IMR-90 (cell line): ENCODE results near the gene SVOPL. TPM values are rescaled to one million over a fixed set of nuclear protein-coding genes. Genes with fewer than 3 reads are reported as not detected.

Source experiments
- ATAC-seq: fragments of 200-7000 bp; cut with Tn5 transposase; 2 replicates; pipeline ENCODE4 v1.9.1; 2020; ENCODE audit warnings: low read depth, mild to moderate bottlenecking, moderate library complexity
- BruUV-seq: library from RNA; stranded (reverse); fragments of 400-500 nt; replicated peaks from 2 replicates; lab custom pipeline; 2021; lab: Mats Ljungman, UMichigan
- CTCF ChIA-PET: fragments of 300-600 bp; formaldehyde crosslinking; extraction: SDS; loops from one replicate; lab custom pipeline; 2021; ENCODE audit warnings: antibody characterized with exemption; lab: Yijun Ruan, JAX
- POLR2A ChIA-PET: fragments of 300-600 bp; sonication (Branson Sonifier 250); formaldehyde crosslinking; loops from one replicate; lab custom pipeline; 2022; ENCODE audit warnings: antibody characterized with exemption; ENCODE audit not compliant: unreplicated experiment; lab: Charles Lee
- DNase-seq: peaks from one replicate; pipeline ENCODE4 v3.0.0; 2013
- H2AFZ ChIP-seq: replicated peaks from 2 replicates; pipeline ENCODE3; 2013; ENCODE audit warnings: low read length, mild to moderate bottlenecking; ENCODE audit not compliant: poor library complexity
- H2AK5ac ChIP-seq: 2 replicates; pipeline ENCODE4 v1.6.1; 2013; ENCODE audit warnings: low read depth, low read length, inconsistent platforms
- H2AK9ac ChIP-seq: replicated peaks from 2 replicates; pipeline ENCODE3; 2013; ENCODE audit warnings: mild to moderate bottlenecking, low read depth, low read length, moderate library complexity; ENCODE audit not compliant: poor library complexity
- H2BK120ac ChIP-seq: 2 replicates; pipeline ENCODE4 v1.6.1; 2013; ENCODE audit warnings: low read depth, low read length, inconsistent platforms
- H2BK15ac ChIP-seq: 3 replicates; pipeline ENCODE4 v1.6.1; 2013; ENCODE audit warnings: low read depth, low read length, inconsistent platforms
- H2BK20ac ChIP-seq: 2 replicates; pipeline ENCODE4 v1.6.1; 2013; ENCODE audit warnings: low read depth, mild to moderate bottlenecking, inconsistent platforms, low read length, moderate library complexity
- H2BK5ac ChIP-seq: 2 replicates; pipeline ENCODE4 v1.6.1; 2013; ENCODE audit warnings: mild to moderate bottlenecking, low read depth, low read length, inconsistent platforms; ENCODE audit not compliant: poor library complexity, severe bottlenecking
- H3K14ac ChIP-seq: replicated peaks from 2 replicates; pipeline ENCODE4 v1.6.1; 2013; ENCODE audit warnings: low read depth, low read length, inconsistent platforms
- H3K18ac ChIP-seq: 2 replicates; pipeline ENCODE4 v1.6.1; 2013; ENCODE audit warnings: low read depth, low read length, control low read depth
- H3K23ac ChIP-seq: 2 replicates; pipeline ENCODE4 v1.6.1; 2013; ENCODE audit warnings: low read depth, low read length, inconsistent platforms
- H3K27ac ChIP-seq: 2 replicates; pipeline ENCODE4 v1.5.1; 2013; ENCODE audit warnings: mild to moderate bottlenecking, control low read depth, low read length; ENCODE audit not compliant: insufficient read depth
- H3K27me3 ChIP-seq: 2 replicates; pipeline ENCODE4 v1.6.1; 2013; ENCODE audit warnings: low read length; ENCODE audit not compliant: control insufficient read depth, insufficient read depth
- H3K36me3 ChIP-seq: 2 replicates; pipeline ENCODE4 v1.6.1; 2013; ENCODE audit warnings: low read length, mixed read lengths; ENCODE audit not compliant: control insufficient read depth, insufficient read depth
- H3K4ac ChIP-seq: 2 replicates; pipeline ENCODE4 v1.6.1; 2013; ENCODE audit warnings: low read depth, low read length, inconsistent platforms
- H3K4me1 ChIP-seq: 2 replicates; pipeline ENCODE4 v1.6.1; 2013; ENCODE audit warnings: low read length, mixed read lengths; ENCODE audit not compliant: control insufficient read depth, insufficient read depth
- H3K4me2 ChIP-seq: 2 replicates; pipeline ENCODE4 v1.6.1; 2013; ENCODE audit warnings: low read depth, mild to moderate bottlenecking, control low read depth, low read length, moderate library complexity
- H3K4me3 ChIP-seq: 2 replicates; pipeline ENCODE4 v1.5.1; 2013; ENCODE audit warnings: low read depth, mild to moderate bottlenecking, control low read depth, low read length, moderate library complexity; ENCODE audit not compliant: insufficient read depth
- H3K56ac ChIP-seq: 2 replicates; pipeline ENCODE4 v1.6.1; 2013; ENCODE audit warnings: low read length, inconsistent platforms; ENCODE audit not compliant: insufficient read depth; ENCODE audit errors: extremely low read depth
- H3K79me1 ChIP-seq, 2 experiments: 2 replicates each; pipeline ENCODE4 v1.6.1; 2013; ENCODE audit warnings: low read length in 2 of 2, inconsistent platforms in 1 of 2, low read depth in 1 of 2
- H3K9ac ChIP-seq: 2 replicates; pipeline ENCODE4 v1.6.1; 2013; ENCODE audit warnings: low read depth, low read length, control low read depth
- H3K9me1 ChIP-seq: 2 replicates; pipeline ENCODE4 v1.6.1; 2013; ENCODE audit warnings: low read length, inconsistent platforms; ENCODE audit not compliant: insufficient read depth
- H3K9me3 ChIP-seq: 2 replicates; pipeline ENCODE4 v1.6.1; 2013; ENCODE audit warnings: low read length; ENCODE audit not compliant: control insufficient read depth, insufficient read depth
- H4K20me1 ChIP-seq: 2 replicates; pipeline ENCODE4 v1.6.1; 2013; ENCODE audit warnings: low read length, inconsistent platforms; ENCODE audit not compliant: insufficient read depth
- H4K5ac ChIP-seq: 2 replicates; pipeline ENCODE4 v1.6.1; 2013; ENCODE audit warnings: mild to moderate bottlenecking, low read depth, low read length, control low read depth
- H4K8ac ChIP-seq, 2 experiments: 2 replicates each; pipeline ENCODE4 v1.6.1; 2013; ENCODE audit warnings: low read depth in 2 of 2, low read length in 2 of 2, control low read depth in 1 of 2, inconsistent platforms in 1 of 2
- H4K91ac ChIP-seq: 2 replicates; pipeline ENCODE4 v1.6.1; 2013; ENCODE audit warnings: low read depth, low read length, inconsistent platforms; ENCODE audit not compliant: insufficient read depth
- BHLHE40 ChIP-seq: fragments of 150-350 bp; IDR thresholded peaks from 2 replicates; pipeline ENCODE4 v1.6.1; 2016; ENCODE audit warnings: mild to moderate bottlenecking, low read depth, low read length
- CEBPB ChIP-seq: IDR thresholded peaks from 2 replicates; pipeline ENCODE4 v1.6.1; 2012; ENCODE audit warnings: low read depth, low read length, improper control_type of control experiment
- CHD1 ChIP-seq: IDR thresholded peaks from 2 replicates; pipeline ENCODE4 v1.6.1; 2012; ENCODE audit warnings: low read depth, low read length, improper control_type of control experiment
- FOS ChIP-seq: fragments of 150-350 bp; IDR thresholded peaks from 2 replicates; pipeline ENCODE4 v1.6.1; 2016; ENCODE audit warnings: low read depth, low read length
- MAFK ChIP-seq: IDR thresholded peaks from 2 replicates; pipeline ENCODE4 v1.6.1; 2012; ENCODE audit warnings: low read depth, low read length, improper control_type of control experiment
- MAZ ChIP-seq: IDR thresholded peaks from 2 replicates; pipeline ENCODE4 v1.6.1; 2012; ENCODE audit warnings: low read depth, mild to moderate bottlenecking, low read length, improper control_type of control experiment, moderate library complexity, borderline replicate concordance
- MXI1 ChIP-seq: IDR thresholded peaks from 2 replicates; pipeline ENCODE4 v1.6.1; 2012; ENCODE audit warnings: low read depth, mild to moderate bottlenecking, low read length, moderate library complexity, borderline replicate concordance
- NFE2L2 ChIP-seq: fragments of 150-350 bp; IDR thresholded peaks from 2 replicates; pipeline ENCODE4 v1.6.1; 2016; ENCODE audit warnings: low read depth, mild to moderate bottlenecking, low read length
- POLR2A ChIP-seq: IDR thresholded peaks from 2 replicates; pipeline ENCODE4 v1.6.1; 2012; ENCODE audit warnings: mild to moderate bottlenecking, low read depth, low read length
- RAD21 ChIP-seq: IDR thresholded peaks from 2 replicates; pipeline ENCODE4 v1.6.1; 2012; ENCODE audit warnings: low read length, improper control_type of control experiment
- RCOR1 ChIP-seq: IDR thresholded peaks from 2 replicates; pipeline ENCODE4 v1.6.1; 2012; ENCODE audit warnings: mild to moderate bottlenecking, low read length, improper control_type of control experiment; ENCODE audit not compliant: insufficient replicate concordance
- RFX5 ChIP-seq: IDR thresholded peaks from 2 replicates; pipeline ENCODE4 v1.8.0; 2012; ENCODE audit warnings: low read depth, mild to moderate bottlenecking, low read length, moderate library complexity
- SMC3 ChIP-seq: fragments of 150-350 bp; IDR thresholded peaks from 2 replicates; pipeline ENCODE4 v1.6.1; 2016; ENCODE audit warnings: low read depth, mild to moderate bottlenecking, antibody characterized with exemption, low read length, moderate library complexity
- WGBS, 2 experiments: methylation state at CpG; one replicate each; pipeline versions ENCODE4 v1.1.5 to v1.1.7; 2013; ENCODE audit warnings: missing lambda C conversion rate in 2 of 2; ENCODE audit not compliant: insufficient read length in 1 of 2; ENCODE audit errors: extremely low coverage in 2 of 2; 5-methylcytosine and 5-hydroxymethylcytosine counted together
- dilution Hi-C: fragments of 300-500 bp; cut with HindIII; formaldehyde crosslinking; loops from one replicate; pipeline ENCODE4 v1.14.3; 2018; ENCODE audit warnings: low sequenced_read_pairs; ENCODE audit not compliant: unreplicated experiment
- in situ Hi-C: fragments of 300-500 bp; cut with MboI; formaldehyde crosslinking; loops from 3 replicates; pipeline ENCODE4 v1.14.3; 2019; ENCODE audit warnings: low sequenced_read_pairs, inconsistent platforms, mixed read lengths
- intact Hi-C: fragments of 100-400 bp; cut with micrococcal nuclease; formaldehyde crosslinking; loops from 2 replicates; pipeline ENCODE4 v1.10.0; 2022
- polyA plus RNA-seq, 3 experiments: library from polyadenylated mRNA; depleted of rRNA; stranded (reverse); fragments of >200 nt; gene quantifications; 2 replicates each; pipeline ENCODE4 v1.2.3, GENCODE V29; 2012; ENCODE audit warnings: low replicate concordance in 1 of 3
- total RNA-seq: library from RNA; depleted of rRNA; stranded (reverse); fragments of >200 nt; gene quantifications from 2 replicates; pipeline ENCODE4 v1.2.3, GENCODE V29; 2012
- TF ChIP-seq, protein P1 (sequence below): conservative IDR thresholded peaks from 2 replicates; pipeline ENCODE4 v1.5.1; 2012; ENCODE audit warnings: mild to moderate bottlenecking, low read depth, low read length, improper control_type of control experiment
- TF ChIP-seq, protein P2 (sequence below): fragments of 150-350 bp; IDR thresholded peaks from 2 replicates; pipeline ENCODE4 v1.6.1; 2016; ENCODE audit warnings: low read depth, mild to moderate bottlenecking, low read length, moderate library complexity, borderline replicate concordance
- TF ChIP-seq, protein P3 (sequence below): fragments of 150-350 bp; IDR thresholded peaks from 2 replicates; pipeline ENCODE4 v1.6.1; 2017; ENCODE audit warnings: mild to moderate bottlenecking, antibody characterized with exemption, low read length, low read depth

Gene SVOPL
- total and polyA plus RNA-seq, 2 of the 4 experiments (the other 2 are of a cell fraction) = not detected

DNA sequence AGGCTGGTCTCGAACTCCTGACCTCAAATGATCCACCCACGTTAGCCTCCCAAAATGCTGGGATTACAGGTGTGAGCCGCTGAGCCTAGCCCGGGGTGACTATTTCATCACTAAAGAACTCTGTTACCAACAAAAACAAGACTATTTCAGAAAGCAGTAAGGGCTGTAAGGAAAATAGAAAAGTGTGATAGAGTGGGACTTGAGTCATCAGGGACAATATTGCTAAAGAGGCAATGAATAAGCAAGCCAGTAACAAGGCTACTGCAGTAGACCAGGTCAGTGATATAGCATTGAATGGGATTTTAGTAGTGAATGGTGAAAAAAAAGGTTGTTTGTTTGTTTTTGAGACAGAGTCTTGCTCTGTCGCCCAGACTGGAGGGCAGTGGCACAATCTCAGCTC lies 51.7 kb downstream of the SVOPL start:
- Histone ChIP-seq H2BK5ac (no peak overlapping the region), H3K9me1 (no peaks in the 10 kb centered on the region), H3K9ac (no peak overlapping the region), H3K4me3 (no peak overlapping the region), H3K27ac (no peak overlapping the region), H2BK15ac (no peak overlapping the region), H3K18ac (no peak overlapping the region), H3K56ac (no peak overlapping the region), H2BK20ac (no peak overlapping the region), H3K14ac (no peak overlapping the region), H4K91ac (no peak overlapping the region), H3K4me1 (no peaks in the 10 kb centered on the region), H3K9me3 (peaks cover 14% of the 10 kb centered on the region), H3K23ac (no peak overlapping the region), H4K5ac (no peak overlapping the region), H2AK5ac (no peak overlapping the region), H3K36me3 (no peaks in the 10 kb centered on the region), H3K4ac (no peak overlapping the region), H2BK120ac (no peak overlapping the region), H2AK9ac (no peak overlapping the region), H2AFZ (no peak overlapping the region), H3K79me1 (no peaks in the 10 kb centered on the region), H4K8ac (no peak overlapping the region), H3K27me3 (no peaks in the 10 kb centered on the region), H4K20me1 (no peaks in the 10 kb centered on the region), H3K4me2 (no peak overlapping the region)
- no peak for DNase-seq
- BruUV-seq = no TSS peak
- ChIA-PET CTCF (no interaction called here), POLR2A (no interaction called here)
- intact Hi-C loops = no loop called here
- dilution Hi-C loops = no loop called here
- TF ChIP-seq CEBPB = no peak
- TF ChIP-seq RAD21 = no peak
- no peak for TF ChIP-seq SMC3
- no peak for TF ChIP-seq BHLHE40
- no peak for TF ChIP-seq CHD1
- TF ChIP-seq POLR2A = no peak
- TF ChIP-seq, protein P1, sequence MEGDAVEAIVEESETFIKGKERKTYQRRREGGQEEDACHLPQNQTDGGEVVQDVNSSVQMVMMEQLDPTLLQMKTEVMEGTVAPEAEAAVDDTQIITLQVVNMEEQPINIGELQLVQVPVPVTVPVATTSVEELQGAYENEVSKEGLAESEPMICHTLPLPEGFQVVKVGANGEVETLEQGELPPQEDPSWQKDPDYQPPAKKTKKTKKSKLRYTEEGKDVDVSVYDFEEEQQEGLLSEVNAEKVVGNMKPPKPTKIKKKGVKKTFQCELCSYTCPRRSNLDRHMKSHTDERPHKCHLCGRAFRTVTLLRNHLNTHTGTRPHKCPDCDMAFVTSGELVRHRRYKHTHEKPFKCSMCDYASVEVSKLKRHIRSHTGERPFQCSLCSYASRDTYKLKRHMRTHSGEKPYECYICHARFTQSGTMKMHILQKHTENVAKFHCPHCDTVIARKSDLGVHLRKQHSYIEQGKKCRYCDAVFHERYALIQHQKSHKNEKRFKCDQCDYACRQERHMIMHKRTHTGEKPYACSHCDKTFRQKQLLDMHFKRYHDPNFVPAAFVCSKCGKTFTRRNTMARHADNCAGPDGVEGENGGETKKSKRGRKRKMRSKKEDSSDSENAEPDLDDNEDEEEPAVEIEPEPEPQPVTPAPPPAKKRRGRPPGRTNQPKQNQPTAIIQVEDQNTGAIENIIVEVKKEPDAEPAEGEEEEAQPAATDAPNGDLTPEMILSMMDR = no peak
- TF ChIP-seq MAZ = no peak
- no peak for TF ChIP-seq MAFK
- TF ChIP-seq, protein P2, sequence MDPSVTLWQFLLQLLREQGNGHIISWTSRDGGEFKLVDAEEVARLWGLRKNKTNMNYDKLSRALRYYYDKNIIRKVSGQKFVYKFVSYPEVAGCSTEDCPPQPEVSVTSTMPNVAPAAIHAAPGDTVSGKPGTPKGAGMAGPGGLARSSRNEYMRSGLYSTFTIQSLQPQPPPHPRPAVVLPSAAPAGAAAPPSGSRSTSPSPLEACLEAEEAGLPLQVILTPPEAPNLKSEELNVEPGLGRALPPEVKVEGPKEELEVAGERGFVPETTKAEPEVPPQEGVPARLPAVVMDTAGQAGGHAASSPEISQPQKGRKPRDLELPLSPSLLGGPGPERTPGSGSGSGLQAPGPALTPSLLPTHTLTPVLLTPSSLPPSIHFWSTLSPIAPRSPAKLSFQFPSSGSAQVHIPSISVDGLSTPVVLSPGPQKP = no peak
- no peak for TF ChIP-seq FOS
- no peak for TF ChIP-seq RCOR1
- TF ChIP-seq, protein P3, sequence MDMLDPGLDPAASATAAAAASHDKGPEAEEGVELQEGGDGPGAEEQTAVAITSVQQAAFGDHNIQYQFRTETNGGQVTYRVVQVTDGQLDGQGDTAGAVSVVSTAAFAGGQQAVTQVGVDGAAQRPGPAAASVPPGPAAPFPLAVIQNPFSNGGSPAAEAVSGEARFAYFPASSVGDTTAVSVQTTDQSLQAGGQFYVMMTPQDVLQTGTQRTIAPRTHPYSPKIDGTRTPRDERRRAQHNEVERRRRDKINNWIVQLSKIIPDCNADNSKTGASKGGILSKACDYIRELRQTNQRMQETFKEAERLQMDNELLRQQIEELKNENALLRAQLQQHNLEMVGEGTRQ = no peak
- TF ChIP-seq RFX5 = no peak
- no peak for TF ChIP-seq MXI1
- no peak for TF ChIP-seq NFE2L2
- no peak for ATAC-seq
- in situ Hi-C loops = no loop called here
- WGBS, 2 experiments = no CpG with 5 or more reads among the region's 5 CpGs
